NCI-H2227 treated with DMSO at 0.1 percent for 48 hours (cell line): ENCODE measurements around the gene UTP4.
"Not testable (repeated sequence)": the region's sequence is repeated elsewhere in the genome, so short reads cannot be mapped to it uniquely, and the experiment has no call there.

ENCODE experiments used
- DNase-seq: peaks from one replicate; lab custom pipeline; 2025; lab: John Stamatoyannopoulos, UW

The UTP4 gene

GRCh38 chr16:69131167-69131838 is 1.1 kb upstream of the UTP4 start:
- peak; percentile 65 for DNase-seq

GRCh38 chr16:69131839-69132423 is 518 bp upstream of the UTP4 start:
- peak; percentile 70 for DNase-seq

GRCh38 chr16:69133373-69133954 is 1.0 kb downstream of the UTP4 start:
- no peak for DNase-seq

GRCh38 chr16:69138608-69139007 is 6.2 kb downstream of the UTP4 start:
- no peak for DNase-seq

- not testable (repeated sequence) for DNase-seq
Observed at GRCh38 chr16:69139464-69139863, 7.0 kb downstream of the UTP4 start.

- DNase-seq, result no peak
Observed at GRCh38 chr16:69141014-69141413, 8.6 kb downstream of the UTP4 start.

- no peak for DNase-seq
Observed at GRCh38 chr16:69141936-69142335, 9.5 kb downstream of the UTP4 start.

- peak; percentile 59 for DNase-seq
Observed at GRCh38 chr16:69143116-69143515, 10.7 kb downstream of the UTP4 start.

- no peak for DNase-seq
Observed at GRCh38 chr16:69145658-69146057, 13.2 kb downstream of the UTP4 start.

GRCh38 chr16:69149621-69150020 is 17.2 kb downstream of the UTP4 start:
- not testable (repeated sequence) for DNase-seq

- peak; percentile 71 for DNase-seq
Observed at GRCh38 chr16:69150146-69150865, 17.9 kb downstream of the UTP4 start.

GRCh38 chr16:69157196-69157595 is 24.7 kb downstream of the UTP4 start:
- no peak for DNase-seq

- no peak for DNase-seq
Observed at GRCh38 chr16:69160192-69160591, 27.7 kb downstream of the UTP4 start.

- no peak for DNase-seq
Observed at GRCh38 chr16:69165584-69165983, 33.1 kb downstream of the UTP4 start.

GRCh38 chr16:69166221-69166833 is 33.9 kb downstream of the UTP4 start:
- DNase-seq, result no peak

GRCh38 chr16:69166946-69167930 is 34.8 kb downstream of the UTP4 start:
- no peak for DNase-seq

- DNase-seq, result no peak
Observed at GRCh38 chr16:69169051-69169450, 36.6 kb downstream of the UTP4 start.

GRCh38 chr16:69169607-69170352 is 37.3 kb downstream of the UTP4 start:
- no peak for DNase-seq

- DNase-seq, result no peak
Observed at GRCh38 chr16:69171325-69172084, 39.1 kb downstream of the UTP4 start.
